Activated CD8-positive, alpha-beta memory T cell treated with anti-CD3 and anti-CD28 coated beads for 1 hour (primary cell): ENCODE measurements around the gene SPTLC3.

Experiments used
- DNase-seq, 2 donors: peaks; one replicate each; pipeline ENCODE4 v3.0.0-alpha.2; 2020; ENCODE audit warnings: low read depth in 1 of 2; ENCODE audit errors: extremely low read depth in 1 of 2

Gene SPTLC3

GRCh38 chr20:12984069-12984765 lies 24.6 kb upstream of the SPTLC3 start:
- no peak for DNase-seq

GRCh38 chr20:12984863-12985262 lies 23.9 kb upstream of the SPTLC3 start:
- DNase-seq, result no peak

DNA sequence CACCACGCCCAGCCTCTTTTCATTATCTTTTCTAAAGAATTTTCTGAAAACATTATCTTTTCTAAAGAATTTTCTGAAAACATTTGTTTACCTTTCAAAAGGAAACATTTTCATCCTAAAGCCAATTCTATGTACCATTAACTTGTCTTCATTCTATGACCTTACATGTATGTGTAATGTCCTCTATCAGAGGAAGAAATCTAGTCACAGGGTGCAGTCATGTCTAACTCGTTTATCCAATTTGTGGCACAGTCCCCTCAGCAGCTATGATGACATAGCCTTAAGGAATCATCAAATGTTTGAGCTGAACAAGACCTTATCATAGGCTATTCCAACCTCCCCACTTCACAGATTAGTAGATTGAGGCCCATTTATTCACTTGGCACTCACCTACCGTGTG lies 21.5 kb upstream of the SPTLC3 start:
- DNase-seq, result no peak

DNA sequence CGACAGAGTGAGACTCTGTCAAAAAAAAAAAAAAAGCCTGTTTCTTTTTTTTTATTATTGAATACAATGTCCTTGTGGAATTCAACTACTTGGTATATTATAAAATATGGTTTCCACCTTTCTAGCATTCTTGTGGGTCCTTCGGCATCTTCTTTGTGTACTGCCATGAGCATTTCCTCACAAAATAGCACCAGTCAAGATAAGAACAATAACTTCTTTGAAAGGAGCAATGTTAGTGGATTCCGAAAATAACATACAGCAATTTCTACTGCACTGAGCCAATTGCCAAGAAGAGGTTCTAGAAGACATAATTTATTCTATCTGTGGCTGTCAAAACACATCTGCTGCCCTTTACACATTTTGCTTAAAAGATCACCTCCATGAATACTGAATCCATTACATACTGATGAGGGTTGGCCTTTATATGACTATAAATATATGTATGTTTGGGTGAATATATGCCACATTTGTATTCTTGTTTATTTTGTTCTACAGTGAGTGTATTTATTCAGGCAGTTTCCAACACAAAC lies 19.1 kb upstream of the SPTLC3 start:
- no peak for DNase-seq

- no peak for DNase-seq
These were observed 11.6 kb upstream of the SPTLC3 start for GRCh38 chr20:12997128-12997655.

DNA sequence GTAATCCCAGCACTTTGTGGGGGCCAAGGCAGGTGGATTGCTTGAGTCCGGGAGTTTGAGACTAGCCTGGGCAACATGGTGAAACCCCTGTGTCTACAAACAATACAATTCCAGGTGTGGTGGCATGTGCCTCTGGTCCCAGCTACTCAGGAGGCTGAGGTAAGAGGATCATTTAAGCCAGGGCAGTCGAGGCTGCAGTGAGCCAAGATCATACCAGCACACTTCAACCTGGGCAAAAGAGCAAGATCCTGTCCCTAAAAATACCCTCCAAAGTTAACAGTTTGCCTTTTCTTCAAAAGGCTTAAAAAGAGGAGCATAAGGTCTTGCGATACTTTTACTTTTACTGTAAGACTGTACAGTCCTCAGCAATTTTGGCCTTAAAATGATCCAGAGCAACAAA lies 10.7 kb upstream of the SPTLC3 start:
- no peak for DNase-seq

GRCh38 chr20:12999201-12999600 lies 9.6 kb upstream of the SPTLC3 start:
- no peak for DNase-seq

GRCh38 chr20:13002251-13002650 lies 6.5 kb upstream of the SPTLC3 start:
- DNase-seq, result no peak

GRCh38 chr20:13006825-13007224 lies 1.9 kb upstream of the SPTLC3 start:
- no peak for DNase-seq

GRCh38 chr20:13007596-13007995 lies 1.2 kb upstream of the SPTLC3 start:
- no peak for DNase-seq

GRCh38 chr20:13009682-13010406 lies 1.1 kb downstream of the SPTLC3 start:
- no peak for DNase-seq

GRCh38 chr20:13012886-13013285 lies 4.1 kb downstream of the SPTLC3 start:
- no peak for DNase-seq

GRCh38 chr20:13013411-13013810 lies 4.6 kb downstream of the SPTLC3 start:
- DNase-seq, result no peak

DNA sequence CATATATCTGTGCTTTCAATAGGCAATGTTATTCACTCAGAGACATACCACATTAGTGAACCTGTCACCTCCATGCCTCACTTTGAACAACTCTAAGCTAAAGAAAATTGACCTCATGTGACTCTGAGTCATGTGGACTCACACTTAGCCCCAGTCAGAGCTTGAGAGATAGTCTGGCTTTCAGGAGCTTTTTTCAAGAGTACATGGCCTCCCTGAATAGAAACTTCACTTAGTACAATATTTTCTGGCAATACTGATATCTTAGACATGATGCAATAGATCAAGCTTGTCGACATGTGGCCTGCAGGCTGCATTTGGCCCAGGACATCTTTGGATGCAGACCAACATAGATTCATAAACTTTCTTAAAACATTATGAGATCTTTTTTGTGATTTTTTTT lies 8.5 kb downstream of the SPTLC3 start:
- no peak for DNase-seq

- no peak for DNase-seq
These were observed 9.2 kb downstream of the SPTLC3 start for GRCh38 chr20:13017883-13018535.

- no peak for DNase-seq
These were observed 12.6 kb downstream of the SPTLC3 start for GRCh38 chr20:13021205-13021970.

GRCh38 chr20:13022401-13023155 lies 13.8 kb downstream of the SPTLC3 start:
- DNase-seq, result no peak

- DNase-seq, result no peak
These were observed 15.8 kb downstream of the SPTLC3 start for GRCh38 chr20:13024596-13024995.

GRCh38 chr20:13025181-13025580 lies 16.4 kb downstream of the SPTLC3 start:
- no peak for DNase-seq

DNA sequence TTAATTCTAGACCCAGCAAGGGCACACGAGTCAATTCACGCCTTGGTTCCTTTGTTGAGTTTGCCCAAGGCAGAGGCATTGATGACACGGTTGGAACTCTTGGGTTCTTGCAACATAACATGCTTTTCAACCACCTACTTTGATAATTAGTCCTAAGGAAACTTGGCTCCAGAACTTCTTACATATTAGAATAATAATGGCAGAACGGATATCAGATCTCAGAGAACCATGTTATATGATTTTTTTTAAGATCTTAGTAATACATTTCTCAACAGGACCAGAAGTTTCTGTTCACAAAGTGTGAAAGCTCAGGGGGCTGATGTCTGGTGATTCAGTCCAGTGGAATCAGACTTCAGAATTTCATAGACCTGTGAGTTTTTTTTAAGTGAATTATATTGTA lies 19.2 kb downstream of the SPTLC3 start:
- no peak for DNase-seq
